Suppressor macrophage (primary cell): ENCODE measurements around the gene ANKRD12.
A peak's percentile ranks its signal among the peaks of the same experiment; 100 is the strongest.
"Not testable (repeated sequence)": the region's sequence is repeated elsewhere in the genome, so short reads cannot be mapped to it uniquely, and the experiment has no call there.

Experiments used
- DNase-seq, 4 experiments: peaks; one replicate each; pipeline ENCODE4 v3.0.0-alpha.2; 2020 to 2022

ANKRD12 gene

GRCh38 chr18:9234528-9234927 is 97.9 kb downstream of the ANKRD12 start:
- no peak for DNase-seq

DNA sequence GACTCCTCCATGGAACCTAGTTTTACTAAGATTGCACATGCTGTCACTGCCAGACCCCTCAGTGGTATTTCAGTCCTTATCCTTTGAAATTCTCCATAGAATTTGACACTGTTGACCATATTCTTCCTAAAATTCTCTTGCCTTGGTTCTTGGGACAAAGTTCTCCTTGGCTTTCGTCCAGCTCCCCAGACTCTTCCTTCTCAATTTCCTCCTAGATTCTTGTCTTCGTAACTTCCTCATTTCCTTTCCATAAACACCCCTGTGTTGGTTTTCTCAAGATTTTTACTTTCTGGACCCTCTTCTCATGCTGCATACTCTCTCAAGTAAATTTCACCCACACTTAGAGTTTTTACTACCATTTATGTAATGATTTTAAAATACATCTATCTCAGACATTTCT is 101.4 kb downstream of the ANKRD12 start:
- DNase-seq, result peak; percentile 26 to 63 (median 54)

DNA sequence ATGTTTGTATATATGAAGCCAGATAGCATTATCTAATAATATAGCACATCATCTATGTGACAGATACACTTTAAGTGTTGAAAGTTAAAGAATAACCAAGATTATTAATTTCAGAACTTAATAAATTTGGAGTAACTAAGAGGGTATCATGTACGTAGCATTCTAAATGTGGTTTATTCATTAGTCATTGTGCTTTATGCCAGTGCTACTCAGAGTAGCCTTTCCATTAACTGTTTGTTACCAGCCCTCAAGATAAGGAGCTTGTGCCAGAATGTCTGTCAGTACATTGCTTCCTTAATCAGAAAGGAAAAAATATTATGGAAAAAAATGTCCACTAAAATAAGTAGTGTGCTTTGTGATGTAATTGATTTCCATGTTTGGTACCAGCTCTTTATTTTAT is 103.1 kb downstream of the ANKRD12 start:
- DNase-seq, result no peak

- peak in 3 of 4 experiments; percentile 3 to 28 (median 21) for DNase-seq
Observed at GRCh38 chr18:9240270-9240669, 103.7 kb downstream of the ANKRD12 start.

DNA sequence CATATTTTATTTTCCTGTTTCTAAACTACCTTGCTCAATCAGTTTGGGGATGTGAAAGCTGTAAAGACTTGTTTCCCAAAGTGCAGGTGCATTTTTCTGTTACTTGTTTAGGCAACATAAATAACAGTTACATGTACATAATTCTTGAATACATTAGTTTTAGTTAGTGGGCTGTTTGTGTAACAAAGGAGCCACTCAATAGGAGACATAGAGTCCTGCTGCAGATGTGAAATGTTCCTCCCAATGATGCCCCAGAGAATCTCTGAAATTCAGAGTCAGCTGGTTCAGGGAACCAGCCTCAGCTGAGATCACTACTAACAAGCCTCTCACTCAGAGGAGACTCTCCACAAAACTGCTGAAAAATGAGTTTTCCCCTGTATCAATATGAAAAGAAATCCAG is 106.4 kb downstream of the ANKRD12 start:
- DNase-seq, result no peak

DNA sequence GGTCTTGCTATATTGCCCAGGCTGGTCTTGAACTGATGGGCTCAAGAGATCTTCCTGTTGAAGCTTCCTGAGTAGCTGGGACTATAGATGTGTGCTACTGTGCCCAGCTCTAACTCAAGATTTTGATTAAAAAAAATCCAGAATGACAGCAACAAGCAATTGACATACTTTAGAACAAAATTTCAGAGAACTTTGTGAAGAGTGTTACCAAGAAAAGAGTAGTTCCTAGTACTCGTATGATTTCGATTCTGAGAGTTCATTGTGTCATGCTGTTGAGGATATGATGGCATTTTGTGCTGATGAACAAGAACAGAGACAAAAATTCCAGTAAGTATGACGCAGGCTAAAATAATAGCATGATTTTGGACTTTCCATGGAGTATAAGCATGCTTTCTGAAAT is 107.8 kb downstream of the ANKRD12 start:
- no peak for DNase-seq

DNA sequence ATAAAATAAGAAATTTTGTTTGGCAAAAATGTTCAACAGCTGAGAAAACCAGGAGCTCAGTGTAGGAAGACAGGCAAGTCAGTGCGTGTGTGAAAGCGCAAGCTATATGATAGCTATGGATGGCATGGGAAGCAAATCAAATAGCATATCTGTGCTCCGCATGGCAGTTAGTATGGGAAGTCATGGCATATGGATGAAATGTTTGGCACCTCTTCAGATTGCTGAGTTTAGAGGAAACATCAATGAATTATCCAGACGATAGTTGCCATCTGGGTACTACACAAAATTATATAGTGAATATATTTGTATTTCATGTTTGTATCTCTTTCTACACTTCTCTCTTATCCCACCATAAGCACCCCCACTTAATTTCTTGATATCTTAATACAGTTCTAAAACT is 112.1 kb downstream of the ANKRD12 start:
- no peak for DNase-seq

GRCh38 chr18:9249254-9249653 is 112.7 kb downstream of the ANKRD12 start:
- DNase-seq, result no peak

DNA sequence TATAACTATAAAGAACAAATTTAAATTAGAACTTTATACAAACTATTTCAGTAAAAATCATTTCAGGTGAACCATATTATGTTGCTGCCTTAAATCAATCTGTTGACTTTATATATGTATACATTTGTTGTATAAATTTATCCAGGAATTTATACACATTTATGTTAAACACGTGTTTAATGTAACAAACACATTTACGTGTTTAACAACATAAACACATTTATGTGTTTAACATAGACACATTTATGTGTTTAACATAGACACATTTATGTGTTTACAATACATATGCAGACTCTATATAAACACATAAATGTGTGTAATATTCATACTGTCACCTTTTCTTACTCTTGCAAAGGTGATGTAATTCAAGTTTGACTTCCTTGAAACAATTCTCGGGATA is 122.6 kb downstream of the ANKRD12 start:
- DNase-seq, result no peak

GRCh38 chr18:9260388-9261380 is 124.1 kb downstream of the ANKRD12 start:
- no peak for DNase-seq

DNA sequence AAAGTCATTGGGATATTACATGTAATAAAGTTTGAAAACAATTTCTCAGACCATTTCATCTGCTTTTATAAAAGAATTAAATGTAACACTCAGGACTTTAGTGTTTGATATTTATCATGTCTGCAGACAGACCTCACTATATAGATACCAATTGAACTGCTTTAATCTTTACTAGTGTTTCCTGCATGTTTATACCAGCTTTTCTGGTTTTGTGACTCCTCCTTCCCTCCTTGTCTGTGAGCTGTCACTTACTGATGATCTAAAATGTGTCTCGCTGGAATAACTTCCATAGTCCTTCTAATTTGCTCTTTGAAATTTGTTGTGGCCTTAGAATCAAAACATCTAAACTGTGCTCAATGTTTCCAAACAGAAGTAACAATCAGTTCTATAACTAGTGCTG is 126.7 kb downstream of the ANKRD12 start:
- no peak for DNase-seq

GRCh38 chr18:9264797-9265196 is 128.2 kb downstream of the ANKRD12 start:
- DNase-seq, result not testable (repeated sequence)

GRCh38 chr18:9273221-9273620 is 136.6 kb downstream of the ANKRD12 start:
- no peak for DNase-seq

GRCh38 chr18:9275890-9276289 is 139.3 kb downstream of the ANKRD12 start:
- DNase-seq, result no peak

DNA sequence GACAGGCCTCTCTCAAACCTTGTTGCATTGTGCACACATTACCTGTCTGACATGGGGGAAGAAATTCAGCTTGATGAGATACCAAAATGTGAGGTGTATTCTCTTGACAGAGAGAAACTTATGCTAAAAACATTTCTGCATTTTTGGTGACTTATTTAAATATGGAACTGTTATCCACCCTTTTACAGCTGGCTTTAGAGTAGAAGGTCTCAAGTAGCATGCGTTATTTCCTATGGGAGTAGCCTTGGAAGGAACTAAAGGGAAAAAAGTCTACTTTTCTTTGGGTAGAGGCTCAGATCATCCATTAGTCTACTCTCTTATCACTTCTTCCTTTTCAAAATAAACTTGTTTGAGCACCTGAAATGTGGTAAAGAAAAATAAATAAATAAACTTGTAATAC is 141.4 kb downstream of the ANKRD12 start:
- DNase-seq, result no peak

- no peak for DNase-seq
Observed at GRCh38 chr18:9280849-9281248, 144.3 kb downstream of the ANKRD12 start.

DNA sequence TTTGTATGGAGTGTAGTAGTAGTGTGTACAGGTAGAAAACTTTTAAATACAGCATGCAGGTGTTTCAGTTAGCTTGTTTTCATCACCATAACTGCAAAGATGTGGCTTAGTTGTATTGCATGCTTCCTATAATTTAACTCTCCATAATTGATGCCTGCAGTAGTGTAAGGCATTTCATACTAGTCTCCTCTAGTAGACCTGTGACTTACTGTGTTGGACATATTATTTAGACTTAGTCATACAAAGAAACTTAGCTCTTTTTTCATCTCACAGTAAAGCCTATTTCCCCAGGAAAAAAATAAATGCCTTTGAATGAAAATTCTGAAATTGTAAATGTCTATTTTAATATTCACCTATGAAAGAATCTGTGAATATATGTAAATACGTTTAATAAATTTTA is 145.2 kb downstream of the ANKRD12 start:
- no peak for DNase-seq

DNA sequence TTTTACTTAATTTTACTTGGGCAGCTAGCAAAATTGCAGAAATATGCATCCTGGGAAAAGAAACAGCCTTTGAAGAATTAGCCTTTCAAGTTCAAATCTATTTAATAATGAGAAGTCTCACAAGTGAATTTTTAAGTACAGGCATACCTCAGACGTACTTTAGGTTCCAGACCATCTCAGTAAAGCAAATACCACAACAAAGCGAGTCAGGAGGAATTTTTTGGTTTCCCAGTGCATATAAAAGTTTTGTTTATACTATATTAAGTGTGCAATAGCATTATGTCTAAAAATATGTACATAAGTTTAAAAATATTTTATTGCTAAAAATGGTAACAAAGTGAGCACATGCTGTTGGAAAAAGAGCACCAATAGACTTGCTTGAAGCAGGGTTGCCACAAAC is 147.2 kb downstream of the ANKRD12 start:
- no peak for DNase-seq

DNA sequence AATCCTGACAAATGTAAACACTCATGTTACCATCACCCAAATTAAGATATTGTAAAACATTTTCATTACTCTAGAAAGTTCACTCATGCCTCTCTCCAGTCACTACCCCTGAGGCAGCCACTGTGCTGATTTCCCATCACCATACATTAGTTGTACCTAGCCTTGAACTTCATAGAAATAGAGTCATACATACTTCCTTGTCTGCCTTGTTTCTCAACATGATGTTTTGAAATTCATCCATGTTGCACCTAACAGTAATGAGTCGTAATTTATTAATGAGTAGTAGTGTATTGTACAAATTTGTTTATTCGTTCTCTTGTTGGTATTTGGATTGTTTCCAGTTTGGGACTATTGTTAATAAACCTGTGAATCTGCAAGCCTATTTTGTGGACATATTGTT is 149.0 kb downstream of the ANKRD12 start:
- DNase-seq, result no peak

DNA sequence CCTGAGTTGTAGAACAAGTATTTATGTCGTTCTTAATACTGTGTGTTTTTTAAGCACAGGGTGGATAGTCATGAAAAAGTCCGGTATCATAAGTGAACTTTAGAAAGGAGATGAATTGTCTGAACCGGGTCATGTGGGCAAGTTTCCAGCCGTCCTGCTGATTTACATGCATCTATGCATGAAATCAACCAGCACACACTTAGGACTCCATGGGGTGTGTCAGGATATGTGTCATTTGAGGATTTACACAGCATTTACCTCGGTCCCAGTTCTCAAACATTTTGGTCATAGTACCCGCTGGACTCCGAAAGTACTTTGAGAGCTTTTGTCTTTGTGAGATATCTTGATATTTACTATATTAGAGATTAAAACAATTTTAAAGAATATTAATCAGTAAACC is 150.5 kb downstream of the ANKRD12 start:
- no peak for DNase-seq

DNA sequence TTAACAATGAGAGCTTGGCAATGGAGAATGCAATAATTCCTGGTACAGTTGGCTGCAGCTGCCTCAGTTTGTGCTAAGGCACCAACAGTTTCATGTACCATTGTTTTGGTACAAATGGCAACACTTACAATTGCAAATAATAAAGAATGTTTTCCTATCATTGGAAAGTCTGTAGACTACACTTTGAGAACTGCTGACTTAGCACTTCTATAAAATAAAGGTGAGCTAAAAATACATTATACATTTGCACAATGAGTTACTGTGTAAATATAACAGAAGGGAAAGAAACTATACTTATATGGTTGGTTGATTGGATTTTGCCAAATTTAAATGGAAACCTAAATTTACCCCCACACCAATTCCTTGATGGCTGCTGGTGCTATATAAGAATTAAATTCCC is 153.1 kb downstream of the ANKRD12 start:
- no peak for DNase-seq

GRCh38 chr18:9290156-9290555 is 153.6 kb downstream of the ANKRD12 start:
- no peak for DNase-seq

DNA sequence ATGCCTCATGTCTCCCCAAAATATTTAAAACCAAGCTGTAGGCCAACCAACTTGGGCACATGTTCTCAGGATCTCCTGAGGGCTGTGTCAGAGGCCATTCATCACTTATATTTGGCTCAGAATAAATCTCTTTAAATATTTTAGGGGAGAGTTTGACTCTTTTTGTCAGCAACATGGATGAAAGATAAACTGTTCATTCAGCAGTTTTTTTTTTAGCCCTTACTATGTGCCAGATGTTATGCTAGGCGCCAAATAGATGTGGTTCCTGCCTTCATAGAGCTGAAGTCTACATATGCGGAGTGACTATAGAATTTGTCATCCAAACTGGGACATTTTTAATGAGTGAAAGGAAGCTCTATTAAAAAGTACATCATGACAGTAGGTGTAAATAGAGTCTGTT is 155.5 kb downstream of the ANKRD12 start:
- no peak for DNase-seq

- no peak for DNase-seq
Observed at GRCh38 chr18:9293948-9294347, 157.4 kb downstream of the ANKRD12 start.
